CD14-positive monocyte (primary cell): ENCODE measurements around the gene KCNJ16. TPM values are rescaled to one million over a fixed set of nuclear protein-coding genes. Genes with fewer than 3 reads are reported as not detected.

Source experiments
- DNase-seq, 3 donors: peaks; one replicate each; pipeline ENCODE4 v3.0.0-alpha.2; 2011 to 2022
- H2AFZ ChIP-seq: 2 replicates; pipeline ENCODE4 v1.6.0; 2012; ENCODE audit warnings: mild to moderate bottlenecking, low read depth, low read length, inconsistent platforms; ENCODE audit not compliant: insufficient read depth, poor library complexity, severe bottlenecking
- H3K27ac ChIP-seq, 2 donors: 1 replicate in 1 of 2; 2 replicates in 1 of 2; pipeline ENCODE4 v1.5.1; 2012 to 2013; ENCODE audit warnings: low read length in 2 of 2, control low read depth in 1 of 2, inconsistent platforms in 1 of 2, low read depth in 1 of 2, mild to moderate bottlenecking in 1 of 2
- H3K27me3 ChIP-seq, 2 donors: one replicate each; pipeline versions ENCODE4 v1.6.0 to v1.6.1; 2011 to 2013; ENCODE audit warnings: low read length in 2 of 2; ENCODE audit not compliant: control insufficient read depth in 2 of 2, insufficient read depth in 2 of 2
- H3K36me3 ChIP-seq, 2 donors: replicated peaks in 1 of 2; 1 replicate in 1 of 2; 2 replicates in 1 of 2; pipeline versions ENCODE4 v1.5.1 to v1.6.1; 2012 to 2013; ENCODE audit warnings: low read length in 2 of 2, control low read depth in 1 of 2, inconsistent platforms in 1 of 2, mild to moderate bottlenecking in 1 of 2; ENCODE audit not compliant: insufficient read depth in 2 of 2, control insufficient read depth in 1 of 2
- H3K4me1 ChIP-seq, 2 donors: 1 replicate in 1 of 2; 2 replicates in 1 of 2; pipeline versions ENCODE4 v1.5.1 to v1.6.1; 2012 to 2013; ENCODE audit warnings: low read length in 2 of 2, control low read depth in 1 of 2, inconsistent platforms in 1 of 2, mild to moderate bottlenecking in 1 of 2, moderate library complexity in 1 of 2; ENCODE audit not compliant: insufficient read depth in 2 of 2, control insufficient read depth in 1 of 2
- H3K4me2 ChIP-seq: replicated peaks from 2 replicates; pipeline ENCODE3; 2012; ENCODE audit warnings: low read length, moderate library complexity, mild to moderate bottlenecking; ENCODE audit not compliant: poor library complexity, severe bottlenecking; ENCODE audit errors: extremely low read depth
- H3K4me3 ChIP-seq, 3 experiments: fragments of 200-600 bp in 1 of 3; sonication (generic) in 1 of 3; replicated peaks in 1 of 3; 1 replicate in 2 of 3; 2 replicates in 1 of 3; pipeline ENCODE4 v1.5.1; 2011 to 2013; ENCODE audit warnings: low read length in 3 of 3, mild to moderate bottlenecking in 3 of 3, control low read depth in 2 of 3, low read depth in 2 of 3, inconsistent platforms in 1 of 3, moderate library complexity in 1 of 3
- H3K79me2 ChIP-seq: 2 replicates; pipeline ENCODE4 v1.6.0; 2012; ENCODE audit warnings: mild to moderate bottlenecking, control low read depth, inconsistent platforms, low read length, moderate library complexity; ENCODE audit not compliant: insufficient read depth
- H3K9ac ChIP-seq: 2 replicates; pipeline ENCODE4 v1.6.0; 2017; ENCODE audit warnings: low read length, mild to moderate bottlenecking; ENCODE audit not compliant: insufficient read depth, poor library complexity, severe bottlenecking
- H3K9me3 ChIP-seq, 2 donors: replicated peaks in 1 of 2; 1 replicate in 1 of 2; 2 replicates in 1 of 2; pipeline versions ENCODE4 v1.5.1 to v1.6.1; 2012 to 2013; ENCODE audit warnings: low read length in 2 of 2, control low read depth in 1 of 2; ENCODE audit not compliant: control insufficient read depth in 1 of 2, insufficient read depth in 1 of 2
- H4K20me1 ChIP-seq: 2 replicates; pipeline ENCODE4 v1.6.0; 2012; ENCODE audit warnings: mild to moderate bottlenecking, low read length, control low read depth, moderate library complexity; ENCODE audit not compliant: insufficient read depth
- H3K27ac Mint-ChIP-seq, 7 donors: one replicate each; pipeline ENCODE4 v1.8.0; 2020; ENCODE audit warnings: mild to moderate bottlenecking in 7 of 7, mixed read lengths in 7 of 7, moderate library complexity in 6 of 7, inconsistent platforms in 2 of 7
- H3K27me3 Mint-ChIP-seq, 3 donors: one replicate each; pipeline ENCODE4 v1.8.0; 2021 to 2022; ENCODE audit warnings: low read depth in 3 of 3, mild to moderate bottlenecking in 3 of 3, mixed read lengths in 3 of 3, moderate library complexity in 3 of 3, inconsistent platforms in 1 of 3
- H3K36me3 Mint-ChIP-seq, 2 donors: one replicate each; pipeline ENCODE4 v1.8.0; 2020; ENCODE audit warnings: mixed read lengths in 2 of 2, inconsistent platforms in 1 of 2, mild to moderate bottlenecking in 1 of 2
- H3K4me1 Mint-ChIP-seq: one replicate; pipeline ENCODE4 v1.8.0; 2020; ENCODE audit warnings: mild to moderate bottlenecking, mixed read lengths
- H3K4me3 Mint-ChIP-seq, 2 donors: one replicate each; pipeline ENCODE4 v1.8.0; 2020; ENCODE audit warnings: mild to moderate bottlenecking in 2 of 2, mixed read lengths in 2 of 2, moderate library complexity in 1 of 2
- H3K9me3 Mint-ChIP-seq, 7 donors: one replicate each; pipeline ENCODE4 v1.8.0; 2020 to 2022; ENCODE audit warnings: mixed read lengths in 7 of 7, mild to moderate bottlenecking in 6 of 7, moderate library complexity in 6 of 7, inconsistent platforms in 2 of 7
- WGBS: methylation state at CpG from one replicate; pipeline ENCODE4 v1.1.5; 2013; ENCODE audit warnings: missing lambda C conversion rate; ENCODE audit not compliant: insufficient coverage; 5-methylcytosine and 5-hydroxymethylcytosine counted together
- intact Hi-C, 2 donors: fragments of 100-400 bp; cut with micrococcal nuclease; formaldehyde crosslinking; loops; one replicate each; pipeline versions ENCODE4 v1.15.0 to v1.15.1; 2023
- polyA plus RNA-seq, 3 donors: library from polyadenylated mRNA; depleted of rRNA in 1 of 3; unstranded in 2 of 3; stranded (reverse) in 1 of 3; fragments of 300-500 nt in 2 of 3; fragments of >200 nt in 1 of 3; fragmentation: Illumina TruSeq in 2 of 3; gene quantifications; 1 replicate in 2 of 3; 2 replicates in 1 of 3; pipeline ENCODE4 v1.2.3, GENCODE V29; 2012 to 2021
- TF ChIP-seq, protein P1 (sequence below): fragments of 200-600 bp; IDR thresholded peaks from one replicate; pipeline ENCODE4 v1.8.0; 2022; ENCODE audit warnings: antibody characterized with exemption, mild to moderate bottlenecking

Gene KCNJ16
- polyA plus RNA-seq, 3 donors = not detected

DNA sequence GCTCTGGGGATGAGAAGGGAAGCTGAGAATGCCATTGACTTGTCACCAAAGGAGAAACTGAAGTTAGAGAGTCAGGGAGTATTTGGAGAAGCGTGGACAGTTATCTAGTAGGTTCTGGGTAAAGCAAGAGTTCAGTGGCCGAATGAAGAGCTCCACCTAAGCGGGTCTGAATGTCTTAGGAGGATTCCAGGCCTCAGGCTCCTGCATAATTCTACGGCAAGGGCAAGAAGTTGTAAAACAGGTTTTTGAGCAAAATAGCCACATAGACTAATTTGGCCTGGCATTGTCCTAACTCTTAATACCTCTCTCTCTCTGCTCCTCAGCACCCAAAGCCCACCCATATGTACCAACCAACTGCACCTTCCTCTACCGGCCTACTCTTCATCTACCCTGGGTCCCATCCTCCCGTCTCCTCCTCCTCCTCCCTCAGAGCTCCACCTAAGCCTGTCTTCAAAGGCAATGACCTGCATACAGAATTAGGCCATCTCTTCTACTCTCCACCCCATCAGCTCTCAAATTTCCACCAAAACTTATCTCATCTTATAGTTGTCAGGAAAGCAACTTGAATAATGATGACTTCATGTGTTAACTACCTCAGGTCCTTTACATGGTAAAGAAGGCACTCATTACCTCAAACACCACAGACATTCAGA, 52.3 kb downstream of the KCNJ16 start:
- H2AFZ ChIP-seq = no peak overlapping the region
- H3K27ac ChIP-seq = no peak overlapping the region
- intact Hi-C loops = no loop called here
- no peak overlapping the region for H3K4me3 ChIP-seq
- H3K9me3 ChIP-seq = peaks cover 5 to 6% of the 10 kb centered on the region in 2 donors
- TF ChIP-seq, protein P1, sequence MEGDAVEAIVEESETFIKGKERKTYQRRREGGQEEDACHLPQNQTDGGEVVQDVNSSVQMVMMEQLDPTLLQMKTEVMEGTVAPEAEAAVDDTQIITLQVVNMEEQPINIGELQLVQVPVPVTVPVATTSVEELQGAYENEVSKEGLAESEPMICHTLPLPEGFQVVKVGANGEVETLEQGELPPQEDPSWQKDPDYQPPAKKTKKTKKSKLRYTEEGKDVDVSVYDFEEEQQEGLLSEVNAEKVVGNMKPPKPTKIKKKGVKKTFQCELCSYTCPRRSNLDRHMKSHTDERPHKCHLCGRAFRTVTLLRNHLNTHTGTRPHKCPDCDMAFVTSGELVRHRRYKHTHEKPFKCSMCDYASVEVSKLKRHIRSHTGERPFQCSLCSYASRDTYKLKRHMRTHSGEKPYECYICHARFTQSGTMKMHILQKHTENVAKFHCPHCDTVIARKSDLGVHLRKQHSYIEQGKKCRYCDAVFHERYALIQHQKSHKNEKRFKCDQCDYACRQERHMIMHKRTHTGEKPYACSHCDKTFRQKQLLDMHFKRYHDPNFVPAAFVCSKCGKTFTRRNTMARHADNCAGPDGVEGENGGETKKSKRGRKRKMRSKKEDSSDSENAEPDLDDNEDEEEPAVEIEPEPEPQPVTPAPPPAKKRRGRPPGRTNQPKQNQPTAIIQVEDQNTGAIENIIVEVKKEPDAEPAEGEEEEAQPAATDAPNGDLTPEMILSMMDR = no peak
- peaks cover 25 to 27% of the 10 kb centered on the region in 2 donors for H3K4me1 ChIP-seq
- H3K27ac Mint-ChIP-seq = no peak overlapping the region
- peaks cover 3 to 18% (median 7%) of the 10 kb centered on the region in 7 donors for H3K9me3 Mint-ChIP-seq
- no peaks in the 10 kb centered on the region for H4K20me1 ChIP-seq
- H3K36me3 ChIP-seq = no peaks in the 10 kb centered on the region
- no peak overlapping the region for H3K9ac ChIP-seq
- no peaks in the 10 kb centered on the region for H3K79me2 ChIP-seq
- H3K4me1 Mint-ChIP-seq = peaks cover 25% of the 10 kb centered on the region
- H3K27me3 ChIP-seq = no peaks in the 10 kb centered on the region
- 96% methylated on average over 6 of the region's 6 CpGs for WGBS
- DNase-seq = no peak
- H3K4me3 Mint-ChIP-seq = no peak overlapping the region
- H3K36me3 Mint-ChIP-seq = peaks cover 0 to 4% of the 10 kb centered on the region in 2 donors
- peaks cover 0 to 1% (median 0%) of the 10 kb centered on the region in 3 donors for H3K27me3 Mint-ChIP-seq
- no peak overlapping the region for H3K4me2 ChIP-seq

DNA sequence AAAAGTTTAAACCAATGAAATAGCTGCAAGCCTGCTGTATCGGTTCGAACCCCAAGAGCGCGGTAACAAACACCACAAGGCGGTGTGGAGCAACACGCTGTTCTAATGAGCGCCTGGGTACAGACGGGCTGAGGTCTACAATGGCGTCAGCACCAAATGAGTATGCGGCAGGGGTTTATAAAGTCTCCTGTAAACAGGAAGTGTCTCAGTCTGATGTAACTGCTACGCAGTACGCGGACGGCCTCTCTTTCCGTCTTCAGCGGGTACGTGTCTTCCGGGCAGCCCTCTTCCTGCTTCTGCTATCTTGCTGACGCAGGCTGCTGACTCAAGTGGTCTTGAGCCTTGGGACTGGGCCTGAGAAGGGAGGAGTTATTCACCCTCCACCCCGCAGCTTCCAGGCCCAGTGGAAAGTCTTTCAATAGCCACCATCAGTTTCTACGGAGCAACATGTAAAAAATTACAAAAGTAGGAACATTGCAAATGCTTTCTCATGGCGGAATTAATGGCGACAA, 53.8 kb downstream of the KCNJ16 start:
- Histone ChIP-seq H3K9ac (no peak overlapping the region), H3K4me2 (no peak overlapping the region), H3K4me1 (peaks cover 11 to 13% of the 10 kb centered on the region in 2 donors), H3K27ac (no peak overlapping the region), H3K36me3 (no peaks in the 10 kb centered on the region), H3K79me2 (no peaks in the 10 kb centered on the region), H2AFZ (no peak overlapping the region), H3K9me3 (peaks cover 5 to 9% of the 10 kb centered on the region in 2 donors), H3K27me3 (no peaks in the 10 kb centered on the region), H3K4me3 (no peak overlapping the region), H4K20me1 (no peaks in the 10 kb centered on the region)
- no peak overlapping the region for H3K27ac Mint-ChIP-seq
- TF ChIP-seq, protein P1 = no peak
- no peaks in the 10 kb centered on the region for H3K36me3 Mint-ChIP-seq
- 97% methylated on average over 19 of the region's 23 CpGs for WGBS
- H3K27me3 Mint-ChIP-seq = peaks cover 0 to 4% (median 3%) of the 10 kb centered on the region in 3 donors
- H3K9me3 Mint-ChIP-seq = peaks cover 3 to 21% (median 8%) of the 10 kb centered on the region in 7 donors
- intact Hi-C loops = no loop called here
- no peak overlapping the region for H3K4me3 Mint-ChIP-seq
- DNase-seq = no peak
- H3K4me1 Mint-ChIP-seq = peaks cover 10% of the 10 kb centered on the region
